ENCODE measurements around the gene SNTA1.

- TF ChIP-seq CTCF (conservative IDR thresholded peaks at IDR 0.05; ENCODE audit: low read length) (no peak), EZH2phosphoT487 (IDR thresholded peaks at IDR 0.05; ENCODE audit: borderline replicate concordance, low read depth, low read length) (no peak)
Measured at GRCh38 chr20:33488201-33488600, 44.6 kb upstream of the SNTA1 start.

All from OCI-LY7 (cell line).